Sciatic nerve (tissue), 2 donors: Measurements from ENCODE around the gene STAG1. TPM values are rescaled to one million over a fixed set of nuclear protein-coding genes. Genes with fewer than 3 reads are reported as not detected.
"Not testable (repeated sequence)": the region's sequence is repeated elsewhere in the genome, so short reads cannot be mapped to it uniquely, and the experiment has no call there.

Experiments
- ATAC-seq: fragments of 200-7000 bp; cut with Tn5 transposase; one replicate; pipeline ENCODE4 v1.9.1; 2020; ENCODE audit warnings: mild to moderate bottlenecking, moderate library complexity
- DNase-seq: peaks from one replicate; pipeline ENCODE4 v3.0.0-alpha.2; 2020; ENCODE audit warnings: low spot score
- intact Hi-C: fragments of 100-400 bp; cut with DNase I; formaldehyde crosslinking; loops from one replicate; pipeline ENCODE4 v1.14.2; 2022
- total RNA-seq: library from RNA; stranded (reverse); fragmentation: NEBNext Ultra II Directional; extraction: Animal tissue kit (Norgen Biotek cat#: 25700); gene quantifications from one replicate; pipeline ENCODE4 v1.2.1, GENCODE V29; 2021
- donor health status: DM: no; HTN: no; CAD: no.
- donor health status: DM: no; HTN: no; CAD: no.

Gene STAG1
- total RNA-seq, 1 donor from 2014 or later: 78.8 TPM

GRCh38 chr3:136396916-136397315 is 355.3 kb downstream of the STAG1 start:
- ATAC-seq: no peak
- DNase-seq: no peak
- intact Hi-C loops: no loop called here

GRCh38 chr3:136390574-136390973 is 361.6 kb downstream of the STAG1 start:
- intact Hi-C loops: no loop called here
- DNase-seq: no peak

GRCh38 chr3:136387031-136387430 is 365.1 kb downstream of the STAG1 start:
- DNase-seq (no peak), ATAC-seq (no peak)
- intact Hi-C loops: no loop called here

More at GRCh38 chr3:136390574-136390973, 361.6 kb downstream of the STAG1 start:
- ATAC-seq: no peak

GRCh38 chr3:136385457-136385856 is 366.7 kb downstream of the STAG1 start:
- no peak for ATAC-seq
- intact Hi-C loops: no loop called here
- no peak for DNase-seq

- no peak for DNase-seq
- ATAC-seq: no peak
- intact Hi-C loops: no loop called here
Measured at GRCh38 chr3:136381051-136381450, 371.1 kb downstream of the STAG1 start.

GRCh38 chr3:136380530-136380929 is 371.6 kb downstream of the STAG1 start:
- no peak for DNase-seq
- intact Hi-C loops: no loop called here

GRCh38 chr3:136378011-136378410 is 374.2 kb downstream of the STAG1 start:
- DNase-seq (no peak), ATAC-seq (no peak)
- intact Hi-C loops: no loop called here

More at GRCh38 chr3:136380530-136380929, 371.6 kb downstream of the STAG1 start:
- no peak for ATAC-seq

- intact Hi-C loops: no loop called here
- no peak for DNase-seq
- ATAC-seq: no peak
Measured at GRCh38 chr3:136377508-136377907, 374.7 kb downstream of the STAG1 start.

GRCh38 chr3:136375800-136376199 is 376.4 kb downstream of the STAG1 start:
- intact Hi-C loops, ATAC-seq, DNase-seq: not testable (repeated sequence)

GRCh38 chr3:136366289-136366688 is 385.9 kb downstream of the STAG1 start:
- no peak for DNase-seq
- no peak for ATAC-seq
- intact Hi-C loops: loop anchor here (5.0 kb wide), 1 partner anchor 381 kb away; no protein-coding TSS in a partner anchor

GRCh38 chr3:136353461-136353860 is 398.7 kb downstream of the STAG1 start:
- no peak for ATAC-seq
- DNase-seq: no peak
- intact Hi-C loops: no loop called here

- intact Hi-C loops: no loop called here
- ATAC-seq (no peak), DNase-seq (no peak)
Measured at GRCh38 chr3:136351905-136352304, 400.3 kb downstream of the STAG1 start.

GRCh38 chr3:136351351-136351750 is 400.8 kb downstream of the STAG1 start:
- DNase-seq (no peak), ATAC-seq (no peak)
- intact Hi-C loops: no loop called here

GRCh38 chr3:136350557-136350956 is 401.6 kb downstream of the STAG1 start:
- ATAC-seq: no peak
- intact Hi-C loops: no loop called here
- DNase-seq: no peak

- intact Hi-C loops: no loop called here
- DNase-seq: no peak
Measured at GRCh38 chr3:136350132-136350531, 402.0 kb downstream of the STAG1 start.

GRCh38 chr3:136346486-136346885 is 405.7 kb downstream of the STAG1 start:
- intact Hi-C loops: no loop called here
- no peak for ATAC-seq
- DNase-seq: no peak

More at GRCh38 chr3:136350132-136350531, 402.0 kb downstream of the STAG1 start:
- peak; percentile 39 for ATAC-seq

- intact Hi-C loops: no loop called here
- peak; percentile 68 for ATAC-seq
- DNase-seq: peak; percentile 86
Measured at GRCh38 chr3:136343873-136344555, 408.2 kb downstream of the STAG1 start.

- ATAC-seq: no peak
- DNase-seq: no peak
- intact Hi-C loops: no loop called here
Measured at GRCh38 chr3:136343446-136343845, 408.7 kb downstream of the STAG1 start.

- ATAC-seq (no peak), DNase-seq (no peak)
- intact Hi-C loops: no loop called here
Measured at GRCh38 chr3:136336329-136337100, 415.7 kb downstream of the STAG1 start.

- DNase-seq, intact Hi-C loops, ATAC-seq: not testable (repeated sequence)
Measured at GRCh38 chr3:136334726-136335125, 417.5 kb downstream of the STAG1 start.
